ENCODE data around the gene SELENOF.
"Not testable (repeated sequence)": the region's sequence is repeated elsewhere in the genome, so short reads cannot be mapped to it uniquely, and the experiment has no call there.

The SELENOF gene

DNA sequence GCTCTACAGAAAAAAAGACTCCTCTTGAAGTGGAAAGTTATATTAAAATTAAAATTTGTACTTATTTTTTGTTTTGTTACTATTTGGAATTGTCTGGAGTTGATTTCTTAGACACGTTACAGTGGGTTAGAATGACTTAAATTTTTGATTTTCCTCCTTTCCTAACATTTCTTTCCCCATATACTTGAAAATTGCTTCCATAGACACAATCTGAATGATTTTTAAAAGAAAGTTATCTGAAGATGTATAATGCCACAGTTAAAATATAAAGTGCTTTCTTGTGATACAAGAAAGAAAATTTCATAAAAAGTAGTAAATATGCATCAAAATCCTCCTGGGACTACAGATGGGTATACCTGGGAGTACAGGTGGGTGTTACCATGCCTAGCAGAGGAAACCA, 2.8 kb upstream of the SELENOF start:
- DNase-seq (ENCODE audit: low spot score): no peak

- no peak for DNase-seq (ENCODE audit: low spot score)
These were observed 1.9 kb upstream of the SELENOF start for GRCh38 chr1:86915737-86916235.

DNA sequence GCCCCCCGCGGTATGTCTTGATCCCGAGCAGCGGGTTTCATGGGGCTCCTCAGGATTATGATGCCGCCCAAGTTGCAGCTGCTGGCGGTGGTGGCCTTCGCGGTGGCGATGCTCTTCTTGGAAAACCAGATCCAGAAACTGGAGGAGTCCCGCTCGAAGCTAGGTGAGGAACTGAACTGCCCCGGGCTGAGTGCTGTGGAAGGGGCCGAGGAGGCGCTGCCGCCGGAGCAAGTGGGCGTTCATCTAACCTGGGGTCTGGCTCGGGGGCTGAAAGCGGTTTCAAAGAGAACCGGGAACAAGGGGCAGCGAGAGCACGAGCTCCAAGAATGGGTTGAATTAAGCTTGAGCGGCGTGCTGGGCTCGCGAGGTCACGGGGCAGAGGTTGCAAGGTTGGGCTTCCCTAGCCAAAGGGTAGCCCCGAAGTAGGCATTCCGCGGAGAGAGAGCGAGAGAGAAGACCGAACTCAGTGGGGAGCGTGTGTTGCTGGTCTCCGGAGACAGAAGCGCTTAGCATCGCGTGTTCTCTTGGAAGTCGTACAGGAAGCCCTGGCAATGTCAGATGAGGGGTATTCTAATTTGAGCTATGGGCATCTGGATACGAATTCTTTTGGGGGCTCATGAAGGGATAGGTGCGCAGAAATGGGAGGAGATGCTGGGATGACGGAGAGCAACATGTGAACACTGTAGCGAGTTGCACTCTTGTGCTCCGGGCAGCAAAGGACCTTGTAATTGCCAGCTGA, 1.2 kb upstream of the SELENOF start:
- no peak for DNase-seq (ENCODE audit: low spot score)

DNA sequence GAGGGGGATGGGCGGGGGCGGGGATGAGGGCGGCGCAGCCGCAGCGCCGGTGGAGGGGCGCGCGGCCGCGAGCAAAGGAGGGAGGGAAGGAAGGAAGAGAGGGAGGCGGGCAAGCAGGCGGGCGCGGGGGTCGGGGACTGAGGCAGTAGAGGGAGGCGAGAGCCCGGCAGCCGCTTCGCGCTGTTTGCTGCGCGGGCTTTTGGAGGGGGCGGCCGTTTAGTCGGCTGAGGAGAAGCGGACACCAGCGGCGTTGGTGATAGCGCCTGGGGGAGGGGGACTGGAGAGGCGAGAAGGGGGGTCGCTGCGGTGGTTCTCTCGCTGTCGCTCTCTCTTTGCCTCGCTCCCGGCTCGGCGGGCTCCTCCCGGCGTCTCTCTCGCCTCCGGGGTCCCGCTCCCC, 673 bp upstream of the SELENOF start, which contains the start of gene HS2ST1:
TSS of gene HS2ST1 (plus strand) at position 35 of the 397 bp plus-strand sequence.
- DNase-seq (ENCODE audit: low spot score): no peak

DNA sequence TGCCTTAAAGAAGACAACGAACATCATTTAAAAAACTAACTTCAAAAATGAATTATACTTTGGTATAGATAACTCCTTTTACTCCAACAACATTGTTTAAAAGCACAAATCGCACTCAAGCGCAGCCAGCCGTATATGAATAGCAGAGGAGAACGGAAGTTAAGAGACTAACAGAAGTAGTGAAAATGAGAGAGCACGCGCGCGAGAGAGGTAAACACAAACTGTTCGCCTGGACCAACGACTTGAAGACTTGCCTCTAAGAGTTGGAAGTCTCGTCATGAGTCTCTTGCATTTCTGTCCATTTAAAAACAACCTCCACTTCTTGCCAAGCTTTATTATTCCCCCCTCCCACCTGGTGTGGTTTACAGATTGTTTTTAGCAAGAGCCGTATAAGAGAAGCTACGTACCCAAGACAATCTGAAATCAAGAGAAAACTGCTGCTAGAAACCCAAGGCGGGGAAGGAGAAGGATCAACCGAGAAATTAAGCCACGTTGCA, 479 bp downstream of the SELENOF start:
- DNase-seq (ENCODE audit: low spot score): no peak

DNA sequence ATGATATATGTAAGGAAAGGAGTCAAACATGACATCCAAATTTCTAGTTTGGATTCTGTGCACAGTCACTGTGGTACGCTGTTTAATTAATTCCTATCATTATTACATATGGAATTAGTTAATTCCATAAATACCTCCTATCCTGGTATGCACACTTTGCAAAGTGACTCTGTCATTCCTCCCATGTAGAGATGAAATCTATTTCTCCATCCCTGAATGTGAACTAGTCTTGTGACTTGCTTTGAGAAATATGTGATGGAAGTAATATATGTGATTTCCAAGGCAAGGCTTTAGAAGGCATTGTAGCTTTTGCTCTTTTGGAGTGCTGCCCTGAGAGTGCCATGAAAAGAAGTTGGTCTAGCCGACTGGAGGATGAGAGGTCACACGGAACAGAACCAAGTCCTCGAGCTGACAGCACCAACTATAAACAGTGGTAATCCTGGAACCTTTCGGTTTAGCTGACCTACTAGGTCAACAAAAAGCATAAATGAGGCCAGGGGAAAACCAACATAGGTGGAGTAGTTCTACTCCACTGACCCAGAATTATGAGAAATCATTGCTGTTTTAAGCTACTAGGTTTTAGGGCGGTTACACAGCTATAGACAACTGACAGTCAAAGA, 1.5 kb downstream of the SELENOF start:
- DNase-seq (ENCODE audit: low spot score): no peak

GRCh38 chr1:86906419-86906818, 7.5 kb downstream of the SELENOF start:
- DNase-seq (ENCODE audit: low spot score): no peak

DNA sequence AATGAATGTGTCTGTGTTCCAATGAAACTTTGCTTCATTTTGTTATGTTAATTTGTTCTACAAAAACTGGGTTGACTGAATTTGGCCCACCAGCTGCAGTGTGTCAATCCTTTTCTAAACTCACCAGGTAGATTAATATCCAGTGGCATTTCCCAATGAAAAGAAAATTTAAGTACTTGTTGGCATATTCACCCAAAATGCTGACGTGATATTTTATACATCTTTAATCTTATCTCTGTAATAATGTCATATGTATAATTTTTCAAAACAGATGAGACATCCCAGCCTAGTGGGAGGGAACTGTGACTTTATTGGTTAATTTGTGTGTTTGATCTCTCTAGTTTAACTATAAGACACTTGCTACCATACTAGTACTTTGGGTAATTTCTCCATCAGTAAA, 8.1 kb downstream of the SELENOF start:
- no peak for DNase-seq (ENCODE audit: low spot score)

DNA sequence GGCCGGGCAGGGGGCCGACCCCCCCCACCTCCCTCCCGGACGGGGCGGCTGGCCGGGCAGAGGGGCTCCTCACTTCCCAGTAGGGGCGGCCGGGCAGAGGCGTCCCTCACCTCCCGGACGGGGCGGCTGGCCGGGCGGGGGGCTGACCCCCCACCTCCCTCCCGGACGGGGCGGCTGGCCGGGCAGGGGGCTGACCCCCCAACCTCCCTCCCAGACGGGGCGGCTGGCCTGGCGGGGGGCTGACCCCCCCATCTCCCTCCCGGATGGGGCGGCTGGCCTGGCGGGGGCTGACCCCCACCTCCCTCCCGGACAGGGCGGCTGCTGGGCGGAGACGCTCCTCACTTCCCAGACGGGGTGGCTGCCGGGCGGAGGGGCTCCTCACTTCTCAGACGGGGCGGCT, 14.5 kb downstream of the SELENOF start:
- DNase-seq (ENCODE audit: low spot score): not testable (repeated sequence)

DNA sequence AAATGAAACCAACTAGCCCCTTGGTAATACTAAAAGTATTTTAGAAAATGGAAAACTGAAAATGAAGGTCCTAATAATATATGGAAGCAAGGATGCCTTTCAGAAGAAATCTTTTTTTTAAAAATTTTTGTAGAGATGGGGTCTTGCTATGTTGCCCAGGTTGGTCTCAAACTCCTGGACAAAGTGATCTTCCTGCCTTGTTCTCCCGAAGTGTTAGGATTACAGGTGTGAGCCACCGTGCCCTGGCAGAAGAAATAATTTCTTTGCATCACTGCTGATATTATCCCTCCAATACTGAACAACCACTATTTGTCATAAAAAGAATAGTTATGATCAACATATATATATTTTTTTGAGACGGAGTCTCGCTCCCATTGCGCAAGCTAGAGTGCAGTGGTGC, 25.6 kb downstream of the SELENOF start:
- no peak for DNase-seq (ENCODE audit: low spot score)

DNA sequence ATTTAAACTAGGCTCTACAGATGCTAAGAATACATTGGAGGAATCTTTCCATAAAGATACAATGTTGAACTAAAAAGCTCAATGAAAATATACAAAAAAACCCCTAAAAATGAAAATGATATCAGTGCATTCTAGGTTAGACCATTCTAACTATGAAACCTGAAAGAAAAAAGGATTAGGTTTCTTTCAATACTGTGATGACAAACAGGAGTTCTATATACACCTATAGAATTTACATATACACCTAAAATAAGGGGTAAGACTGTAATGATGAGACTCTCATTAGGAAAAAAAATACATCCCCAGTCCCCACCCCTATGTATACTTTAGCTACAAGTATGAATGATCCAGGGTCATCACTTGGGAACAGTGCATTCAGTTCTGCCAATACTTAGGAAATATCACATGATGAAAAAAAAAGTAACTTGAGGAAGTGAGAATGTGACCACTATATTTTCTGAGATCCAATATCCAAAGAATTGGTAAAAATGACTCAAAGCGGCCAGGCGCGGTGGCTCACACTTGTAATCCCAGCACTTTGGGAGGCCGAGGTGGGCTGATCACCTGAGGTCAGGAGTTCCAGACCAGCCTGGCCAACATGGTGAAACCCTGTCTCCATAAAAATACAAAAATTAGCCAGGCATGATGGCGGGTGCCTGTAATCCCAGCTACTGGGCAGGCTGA, 26.3 kb downstream of the SELENOF start:
- no peak for DNase-seq (ENCODE audit: low spot score)

DNA sequence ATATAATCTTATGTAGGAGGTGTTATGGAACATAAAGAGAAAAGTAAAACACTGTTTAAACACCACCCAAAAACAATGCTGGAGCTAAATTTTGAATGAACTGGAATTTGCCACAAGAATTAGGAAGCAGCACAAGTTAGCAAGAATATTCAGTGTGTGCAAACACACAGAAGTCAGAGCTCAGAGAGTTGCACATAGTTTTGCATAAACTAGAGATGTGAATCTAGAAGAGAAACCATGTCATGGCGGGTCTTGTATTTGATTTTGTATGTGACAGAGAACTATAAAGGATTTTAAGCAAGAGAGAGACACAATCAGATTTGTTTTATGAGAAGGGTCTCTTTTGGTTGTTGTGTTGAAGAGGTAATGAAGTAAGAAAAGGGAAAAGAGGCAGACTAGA, 38.2 kb downstream of the SELENOF start:
- no peak for DNase-seq (ENCODE audit: low spot score)

DNA sequence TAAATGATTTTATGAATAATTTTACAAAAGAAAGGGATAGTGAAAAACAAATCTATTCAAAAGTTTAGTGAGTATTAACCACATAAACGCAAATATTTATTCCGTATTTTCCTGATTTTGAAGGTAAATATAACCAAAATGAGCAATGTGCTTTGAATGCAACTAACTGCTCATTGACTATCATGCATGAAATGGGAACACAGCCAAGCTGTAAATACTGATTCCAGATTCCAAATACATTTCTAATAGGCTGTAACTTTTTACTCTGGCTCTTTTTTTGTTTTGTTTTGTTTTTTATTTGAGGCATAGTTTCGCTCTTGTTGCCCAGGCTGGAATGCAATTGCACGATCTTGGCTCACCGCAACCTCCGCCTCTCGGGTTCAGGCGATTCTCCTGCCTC, 41.8 kb downstream of the SELENOF start:
- DNase-seq (ENCODE audit: low spot score): no peak

DNA sequence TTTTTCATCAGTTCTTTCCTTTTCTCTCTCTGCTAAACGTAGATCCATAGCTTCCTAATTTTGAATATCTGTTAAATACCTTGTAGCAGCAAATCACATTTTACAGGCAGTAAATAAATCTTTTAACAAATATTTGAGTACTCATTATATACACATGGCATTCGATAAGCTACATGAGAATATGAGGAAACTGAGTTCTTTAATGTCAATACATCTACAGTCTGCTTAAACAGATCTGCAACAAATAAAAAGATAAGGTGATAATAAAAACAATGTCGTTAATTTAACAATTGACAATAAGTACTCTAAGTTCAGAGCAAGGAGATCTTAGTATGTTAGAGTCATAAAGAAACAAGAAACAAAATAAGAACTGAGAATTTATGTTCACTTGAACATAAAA, 42.9 kb downstream of the SELENOF start:
- DNase-seq (ENCODE audit: low spot score): no peak

- no peak for DNase-seq (ENCODE audit: low spot score)
These were observed 45.4 kb downstream of the SELENOF start for GRCh38 chr1:86868477-86868876.

- DNase-seq (ENCODE audit: low spot score): not testable (repeated sequence)
These were observed 46.6 kb downstream of the SELENOF start for GRCh38 chr1:86867278-86867677.

GRCh38 chr1:86866665-86867064, 47.3 kb downstream of the SELENOF start:
- DNase-seq (ENCODE audit: low spot score): no peak

- no peak for DNase-seq (ENCODE audit: low spot score)
These were observed 47.8 kb downstream of the SELENOF start for GRCh38 chr1:86865973-86866637.

DNA sequence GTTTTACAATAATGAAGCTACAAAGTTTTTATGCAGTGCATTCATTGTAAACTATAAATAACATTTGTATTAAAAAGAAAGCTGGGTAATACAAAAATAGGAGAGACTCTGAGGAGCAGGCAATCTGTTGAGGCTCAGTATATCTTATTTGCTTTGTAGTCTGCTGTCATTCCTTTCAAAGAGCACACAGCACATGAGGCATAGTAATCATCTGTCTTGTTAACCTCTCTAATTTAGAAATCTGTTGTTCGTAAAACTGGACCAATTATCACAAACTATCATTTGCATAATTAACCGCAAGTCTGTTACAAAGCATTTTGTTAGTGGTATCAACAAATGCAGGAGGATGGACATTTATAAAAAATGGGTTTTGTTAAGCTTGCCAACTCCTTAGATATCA, 51.0 kb downstream of the SELENOF start:
- DNase-seq (ENCODE audit: low spot score): no peak

- no peak for DNase-seq (ENCODE audit: low spot score)
These were observed 52.5 kb downstream of the SELENOF start for GRCh38 chr1:86861424-86861823.

DNA sequence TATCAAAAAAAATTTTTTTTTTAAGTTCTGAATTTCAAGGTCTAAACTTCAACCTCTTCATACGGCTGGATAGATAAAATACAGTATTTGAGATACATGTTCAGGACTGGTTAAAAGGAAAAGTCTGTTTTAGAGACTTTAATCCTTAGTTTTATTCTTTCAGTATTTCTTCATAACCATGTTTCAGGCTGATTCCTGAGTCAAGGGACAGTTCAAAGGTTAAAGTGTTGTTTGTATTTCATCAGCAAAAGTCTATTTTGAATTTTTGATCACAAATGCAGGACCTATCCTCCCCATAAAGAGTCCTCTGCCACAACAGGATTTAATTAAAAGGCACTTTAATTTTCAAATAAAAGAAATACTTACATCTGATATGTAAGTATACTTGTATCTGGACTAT, 53.5 kb downstream of the SELENOF start:
- no peak for DNase-seq (ENCODE audit: low spot score)

GRCh38 chr1:86860020-86860419, 53.9 kb downstream of the SELENOF start:
- no peak for DNase-seq (ENCODE audit: low spot score)

Measured in COLO829 (cell line).